ENCODE measurements around the gene CACNA1A.
A peak's percentile ranks its signal among the peaks of the same experiment; 100 is the strongest.
"Not testable (repeated sequence)": the region's sequence is repeated elsewhere in the genome, so short reads cannot be mapped to it uniquely, and the experiment has no call there.

CACNA1A gene

GRCh38 chr19:13267889-13268288 lies 238.4 kb downstream of the CACNA1A start:
- no peak for DNase-seq

GRCh38 chr19:13267131-13267530 lies 239.1 kb downstream of the CACNA1A start:
- no peak for DNase-seq

GRCh38 chr19:13262450-13262849 lies 243.8 kb downstream of the CACNA1A start:
- peak; percentile 62 for DNase-seq

- peak; percentile 76 for DNase-seq
Observed at GRCh38 chr19:13260883-13261653, 245.2 kb downstream of the CACNA1A start.

GRCh38 chr19:13256918-13257317 lies 249.4 kb downstream of the CACNA1A start:
- no peak for DNase-seq

- DNase-seq: not testable (repeated sequence)
Observed at GRCh38 chr19:13256398-13256797, 249.9 kb downstream of the CACNA1A start.

- no peak for DNase-seq
Observed at GRCh38 chr19:13255719-13256059, 250.6 kb downstream of the CACNA1A start.

- DNase-seq: no peak
Observed at GRCh38 chr19:13255041-13255718, 251.1 kb downstream of the CACNA1A start.

- no peak for DNase-seq
Observed at GRCh38 chr19:13252569-13253335, 253.5 kb downstream of the CACNA1A start.

GRCh38 chr19:13244920-13245319 lies 261.4 kb downstream of the CACNA1A start:
- no peak for DNase-seq

GRCh38 chr19:13241231-13242104 lies 264.8 kb downstream of the CACNA1A start:
- DNase-seq: peak; percentile 6

GRCh38 chr19:13240312-13241022 lies 265.8 kb downstream of the CACNA1A start:
- DNase-seq: no peak

- no peak for DNase-seq
Observed at GRCh38 chr19:13238891-13239534, 267.3 kb downstream of the CACNA1A start.

GRCh38 chr19:13234518-13234917 lies 271.8 kb downstream of the CACNA1A start:
- DNase-seq: peak; percentile 63

- no peak for DNase-seq
Observed at GRCh38 chr19:13231663-13232062, 274.6 kb downstream of the CACNA1A start.

- no peak for DNase-seq
Observed at GRCh38 chr19:13229246-13229645, 277.0 kb downstream of the CACNA1A start.

- DNase-seq: no peak
Observed at GRCh38 chr19:13228561-13228960, 277.7 kb downstream of the CACNA1A start.

GRCh38 chr19:13226983-13227382 lies 279.3 kb downstream of the CACNA1A start:
- no peak for DNase-seq

GRCh38 chr19:13225973-13226865 lies 280.1 kb downstream of the CACNA1A start:
- no peak for DNase-seq

GRCh38 chr19:13225085-13225484 lies 281.2 kb downstream of the CACNA1A start:
- no peak for DNase-seq
